DOHH2 (cell line): ENCODE measurements around the gene NAT10.

Experiments used
- H3F3A ChIP-seq: fragments of 200-600 bp; sonication (generic), shearing (Covaris generic); 2 replicates; pipeline ENCODE4 v1.6.0; 2016; ENCODE audit warnings: antibody characterized with exemption, mild to moderate bottlenecking; ENCODE audit not compliant: control insufficient read depth, insufficient read depth
- H3K27ac ChIP-seq: fragments of 200-600 bp; sonication (generic); 2 replicates; pipeline ENCODE4 v1.5.1; 2014; ENCODE audit warnings: low read depth, mild to moderate bottlenecking, low read length, moderate library complexity
- H3K27me3 ChIP-seq: fragments of 200-600 bp; sonication (generic); 2 replicates; pipeline ENCODE4 v1.6.1; 2014; ENCODE audit warnings: mild to moderate bottlenecking, low read length, mixed read lengths; ENCODE audit not compliant: control insufficient read depth
- H3K36me3 ChIP-seq: fragments of 200-600 bp; sonication (generic); 2 replicates; pipeline ENCODE4 v1.6.1; 2014; ENCODE audit warnings: mild to moderate bottlenecking, low read length, moderate library complexity, mixed read lengths; ENCODE audit not compliant: control insufficient read depth
- H3K4me1 ChIP-seq: fragments of 200-600 bp; sonication (generic); 2 replicates; pipeline ENCODE4 v1.6.1; 2014; ENCODE audit warnings: mild to moderate bottlenecking, low read length, mixed read lengths; ENCODE audit not compliant: control insufficient read depth
- H3K4me2 ChIP-seq: fragments of 200-600 bp; sonication (generic); 2 replicates; pipeline ENCODE4 v1.6.0; 2014; ENCODE audit warnings: mild to moderate bottlenecking, low read length, moderate library complexity
- H3K4me3 ChIP-seq: fragments of 200-600 bp; sonication (generic); 2 replicates; pipeline ENCODE4 v1.5.1; 2014; ENCODE audit warnings: mild to moderate bottlenecking, low read length, mixed read lengths
- H3K79me2 ChIP-seq: fragments of 200-600 bp; sonication (generic); 2 replicates; pipeline ENCODE4 v1.6.1; 2014; ENCODE audit warnings: mild to moderate bottlenecking, low read length, mixed read lengths; ENCODE audit not compliant: control insufficient read depth
- H3K9me2 ChIP-seq: fragments of 200-600 bp; sonication (generic); replicated peaks from 2 replicates; pipeline ENCODE4 v1.6.1; 2014; ENCODE audit warnings: mild to moderate bottlenecking, low read length, mixed read lengths; ENCODE audit not compliant: control insufficient read depth
- H3K9me3 ChIP-seq: fragments of 200-600 bp; sonication (generic); 2 replicates; pipeline ENCODE4 v1.6.1; 2014; ENCODE audit warnings: antibody characterized with exemption, low read length, mixed read lengths; ENCODE audit not compliant: control insufficient read depth, insufficient read depth
- H4K20me1 ChIP-seq: fragments of 200-600 bp; sonication (generic); 2 replicates; pipeline ENCODE4 v1.6.0; 2014; ENCODE audit warnings: low read depth, mild to moderate bottlenecking, antibody characterized with exemption, low read length, moderate library complexity; ENCODE audit not compliant: control insufficient read depth, insufficient read depth
- CTCF ChIP-seq: fragments of 200-600 bp; sonication (generic); IDR thresholded peaks from one replicate; pipeline ENCODE4 v1.5.1; 2014; ENCODE audit warnings: antibody characterized with exemption, mild to moderate bottlenecking, low read depth, low read length; ENCODE audit not compliant: poor library complexity, severe bottlenecking
- EZH2phosphoT487 ChIP-seq: fragments of 200-600 bp; sonication (generic); IDR thresholded peaks from 2 replicates; pipeline ENCODE4 v1.6.1; 2017; ENCODE audit warnings: borderline replicate concordance, mild to moderate bottlenecking, antibody characterized with exemption, low read length, moderate library complexity, mixed read lengths

The NAT10 gene

GRCh38 chr11:34188181-34188580 lies 82.8 kb downstream of the NAT10 start:
- H3F3A ChIP-seq, result no peaks in the 10 kb centered on the region
- peaks cover 2% of the 10 kb centered on the region; the same call in 1 of the 2 replicates for H3K27me3 ChIP-seq
- H3K4me2 ChIP-seq, result no peak overlapping the region
- H4K20me1 ChIP-seq, result no peaks in the 10 kb centered on the region
- H3K9me2 ChIP-seq, result no peaks in the 10 kb centered on the region
- TF ChIP-seq EZH2phosphoT487 (no peak), CTCF (no peak)
- H3K4me1 ChIP-seq, result peaks cover 8% of the 10 kb centered on the region
- no peaks in the 10 kb centered on the region for H3K36me3 ChIP-seq
- H3K4me3 ChIP-seq, result no peak overlapping the region
- no peaks in the 10 kb centered on the region for H3K9me3 ChIP-seq
- H3K27ac ChIP-seq, result no peak overlapping the region
- H3K79me2 ChIP-seq, result no peaks in the 10 kb centered on the region

GRCh38 chr11:34189191-34189590 lies 83.8 kb downstream of the NAT10 start:
- no peaks in the 10 kb centered on the region for H3K9me2 ChIP-seq
- no peaks in the 10 kb centered on the region for H3K79me2 ChIP-seq
- no peaks in the 10 kb centered on the region for H3K9me3 ChIP-seq
- no peaks in the 10 kb centered on the region for H4K20me1 ChIP-seq
- H3K4me1 ChIP-seq, result peaks cover 8% of the 10 kb centered on the region
- H3K4me3 ChIP-seq, result no peak overlapping the region
- no peaks in the 10 kb centered on the region for H3F3A ChIP-seq
- no peak overlapping the region for H3K4me2 ChIP-seq
- H3K27ac ChIP-seq, result no peak overlapping the region
- no peaks in the 10 kb centered on the region for H3K36me3 ChIP-seq
- H3K27me3 ChIP-seq, result peaks cover 2% of the 10 kb centered on the region; the same call in 1 of the 2 replicates
- no peak for TF ChIP-seq CTCF

- Histone ChIP-seq H3K4me3 (no peak overlapping the region), H3K4me1 (peaks cover 8% of the 10 kb centered on the region), H3K4me2 (peak overlapping the region; percentile 33; the same call in 1 of the 2 replicates), H3K9me3 (no peaks in the 10 kb centered on the region), H3K27ac (no peak overlapping the region), H3K79me2 (no peaks in the 10 kb centered on the region), H4K20me1 (no peaks in the 10 kb centered on the region), H3K27me3 (peaks cover 2% of the 10 kb centered on the region; the same call in 1 of the 2 replicates), H3K9me2 (no peaks in the 10 kb centered on the region), H3K36me3 (no peaks in the 10 kb centered on the region), H3F3A (no peaks in the 10 kb centered on the region)
- no peak for TF ChIP-seq CTCF
- TF ChIP-seq EZH2phosphoT487, result no peak
Measured at GRCh38 chr11:34190192-34191139, 85.0 kb downstream of the NAT10 start.
